GM18517 (cell line): Measurements from ENCODE around the gene ZNF333.
"Not testable (repeated sequence)": the region's sequence is repeated elsewhere in the genome, so short reads cannot be mapped to it uniquely, and the experiment has no call there.

Experiments
- ATAC-seq: cut with Tn5 transposase; IDR thresholded peaks from one replicate; pipeline ENCODE4 v1.9.1; 2021; ENCODE audit warnings: mild to moderate bottlenecking, moderate library complexity; ENCODE audit not compliant: unreplicated experiment

Gene ZNF333

DNA sequence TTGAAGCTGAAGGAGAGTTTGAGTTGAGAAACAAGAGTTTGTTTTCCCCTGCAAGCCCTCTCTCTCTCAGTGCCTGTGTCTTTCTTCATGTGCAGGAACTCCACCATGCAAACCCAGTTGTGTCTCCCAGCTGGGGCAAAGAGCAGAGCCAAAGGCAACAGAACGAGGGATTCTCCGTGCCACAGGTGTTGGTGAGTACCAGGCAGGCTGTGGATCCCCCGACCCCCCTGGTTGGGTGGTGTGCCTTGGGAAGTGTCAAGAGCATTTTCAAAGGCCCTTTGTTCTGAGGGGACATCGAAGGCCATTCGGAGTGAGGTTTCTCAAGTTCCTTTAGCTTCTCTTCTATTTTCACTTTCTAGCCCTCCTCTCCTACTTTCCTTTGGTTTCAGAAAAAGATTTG, 5.6 kb downstream of the ZNF333 start:
- no peak for ATAC-seq

- no peak for ATAC-seq
Measured at GRCh38 chr19:14699641-14700040, 9.8 kb downstream of the ZNF333 start.

- no peak for ATAC-seq
Measured at GRCh38 chr19:14700711-14701375, 11.0 kb downstream of the ZNF333 start.

DNA sequence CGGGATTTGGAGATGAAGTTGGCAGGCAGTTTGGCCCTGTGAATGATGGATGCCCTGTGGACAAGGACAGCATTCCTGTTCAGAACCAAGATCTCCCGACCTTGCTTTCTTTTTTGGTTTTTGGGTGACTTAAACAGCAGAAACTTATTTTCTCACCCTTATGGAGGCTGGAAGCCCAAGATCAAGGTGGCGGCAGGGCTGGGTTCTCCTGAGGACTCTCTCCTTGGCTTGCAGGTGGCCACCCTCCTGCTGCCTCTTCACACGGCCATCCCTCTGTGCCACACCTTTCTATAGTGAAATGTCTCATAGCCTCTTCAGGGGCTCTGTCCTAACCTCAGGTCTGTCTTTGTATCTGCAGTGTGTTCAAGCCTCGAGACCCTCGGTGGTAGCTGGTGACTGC, 14.0 kb downstream of the ZNF333 start:
- no peak for ATAC-seq

DNA sequence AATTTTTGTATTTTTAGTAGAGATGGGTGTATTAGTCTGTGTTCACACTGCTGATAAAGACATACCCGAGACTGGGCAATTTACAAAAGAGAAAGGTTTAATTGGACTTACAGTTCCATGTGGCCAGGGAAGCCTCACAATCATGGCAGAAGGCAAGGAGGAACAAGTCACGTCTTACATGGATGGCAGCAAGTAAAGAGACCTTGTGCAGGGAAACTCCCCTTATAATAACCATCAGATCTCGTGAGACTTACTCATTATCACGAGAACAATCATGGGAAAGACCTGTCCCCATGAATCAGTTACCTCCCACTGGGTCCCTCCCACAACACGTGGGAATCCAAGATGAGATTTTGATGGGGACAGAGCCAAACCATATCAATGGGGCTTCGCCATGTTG, 14.6 kb downstream of the ZNF333 start:
- no peak for ATAC-seq

GRCh38 chr19:14715841-14716240, 26.0 kb downstream of the ZNF333 start:
- ATAC-seq = no peak

DNA sequence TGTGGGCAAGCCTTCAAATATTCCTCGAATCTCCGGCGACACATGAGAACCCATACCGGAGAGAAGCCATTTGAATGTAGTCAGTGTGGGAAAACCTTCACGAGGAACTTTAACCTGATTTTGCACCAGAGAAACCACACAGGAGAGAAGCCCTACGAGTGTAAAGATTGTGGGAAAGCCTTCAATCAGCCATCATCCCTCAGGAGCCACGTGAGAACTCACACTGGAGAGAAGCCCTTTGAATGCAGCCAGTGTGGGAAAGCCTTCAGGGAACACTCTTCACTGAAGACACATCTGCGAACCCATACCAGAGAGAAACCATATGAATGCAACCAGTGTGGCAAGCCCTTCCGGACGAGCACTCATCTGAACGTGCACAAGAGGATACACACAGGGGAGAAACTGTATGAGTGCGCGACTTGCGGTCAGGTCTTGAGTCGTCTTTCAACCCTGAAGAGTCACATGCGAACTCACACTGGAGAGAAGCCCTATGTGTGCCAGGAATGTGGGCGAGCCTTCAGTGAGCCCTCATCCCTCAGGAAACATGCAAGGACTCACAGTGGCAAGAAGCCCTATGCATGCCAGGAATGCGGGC, 28.8 kb downstream of the ZNF333 start:
- ATAC-seq = no peak

- ATAC-seq = no peak
Measured at GRCh38 chr19:14719162-14719561, 29.3 kb downstream of the ZNF333 start.

DNA sequence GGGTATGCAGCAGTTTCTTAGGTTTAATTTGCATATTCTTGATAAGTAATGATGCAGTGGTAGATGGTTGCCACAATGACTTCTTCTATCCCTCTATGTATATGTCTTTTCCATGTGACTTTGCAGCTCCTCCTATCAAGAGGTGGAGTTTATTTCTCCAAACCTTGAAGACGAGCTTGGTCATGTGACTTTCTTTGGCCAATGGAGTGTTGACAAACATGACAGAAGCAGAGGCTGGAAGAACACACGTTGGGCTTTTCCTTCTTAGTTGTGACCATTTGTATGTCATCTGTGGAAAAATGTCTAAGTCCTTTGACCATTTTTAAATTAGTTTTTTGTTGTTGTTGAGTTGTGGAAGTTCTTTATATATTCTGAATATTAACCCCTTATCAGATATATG, 32.3 kb downstream of the ZNF333 start:
- no peak for ATAC-seq

DNA sequence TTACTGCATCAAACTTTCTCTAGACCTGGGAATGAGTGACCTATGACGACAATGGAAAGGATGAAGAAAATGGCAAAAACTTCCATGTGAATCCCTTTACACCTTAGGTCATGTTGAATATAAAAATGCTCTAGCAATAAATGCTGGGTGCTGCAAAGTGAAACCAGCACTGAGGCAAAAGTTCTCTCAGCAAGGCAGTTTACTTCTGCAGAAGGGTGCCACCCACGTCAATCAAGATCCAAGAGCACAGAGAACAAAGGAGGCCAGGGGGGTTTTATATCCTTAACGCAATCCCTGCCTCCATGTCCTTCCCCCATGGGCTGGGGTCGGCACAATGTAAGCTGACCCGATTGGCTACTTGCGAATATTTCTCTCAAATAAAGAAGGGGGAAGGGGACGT, 38.7 kb downstream of the ZNF333 start:
- no peak for ATAC-seq

DNA sequence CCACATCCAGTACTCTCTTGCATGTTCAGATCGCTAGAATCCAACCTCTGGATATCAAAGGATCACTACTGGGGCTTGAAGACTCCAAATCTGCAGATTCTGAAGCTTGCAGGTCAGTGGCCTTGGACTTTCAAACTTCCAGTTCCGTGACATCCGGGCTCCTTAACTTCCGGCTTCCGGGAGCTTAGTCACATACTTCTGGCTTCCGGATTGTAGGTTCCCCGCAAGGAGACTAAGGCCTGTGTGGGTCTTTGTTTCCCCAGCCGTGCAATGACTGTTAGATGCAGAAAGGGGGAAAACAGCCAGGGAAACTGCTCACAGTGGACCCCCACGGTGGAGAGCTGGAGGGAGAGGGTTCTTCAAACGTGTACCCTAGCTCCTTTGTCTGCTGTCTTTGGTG, 41.4 kb downstream of the ZNF333 start:
- ATAC-seq = no peak

DNA sequence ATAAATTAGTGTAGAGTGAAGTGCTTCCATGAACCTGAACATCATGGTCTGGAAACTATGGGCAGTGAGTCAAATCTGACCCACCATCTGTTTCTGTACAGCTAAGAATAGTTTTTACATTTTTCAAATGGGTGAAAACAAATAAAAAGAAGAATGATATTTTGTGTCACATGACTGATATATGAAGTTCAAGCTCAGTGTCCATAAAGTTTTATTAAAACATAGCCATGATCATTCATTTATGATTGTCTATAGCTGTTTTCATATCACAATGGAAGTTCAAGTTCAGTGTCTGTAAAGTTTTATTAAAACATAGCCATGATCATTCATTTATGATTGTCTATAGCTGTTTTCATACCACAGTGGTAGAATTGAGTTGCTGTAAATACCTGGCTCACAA, 42.7 kb downstream of the ZNF333 start:
- no peak for ATAC-seq

GRCh38 chr19:14733574-14733973, 43.7 kb downstream of the ZNF333 start:
- no peak for ATAC-seq

- no peak for ATAC-seq
Measured at GRCh38 chr19:14735915-14736314, 46.1 kb downstream of the ZNF333 start.

DNA sequence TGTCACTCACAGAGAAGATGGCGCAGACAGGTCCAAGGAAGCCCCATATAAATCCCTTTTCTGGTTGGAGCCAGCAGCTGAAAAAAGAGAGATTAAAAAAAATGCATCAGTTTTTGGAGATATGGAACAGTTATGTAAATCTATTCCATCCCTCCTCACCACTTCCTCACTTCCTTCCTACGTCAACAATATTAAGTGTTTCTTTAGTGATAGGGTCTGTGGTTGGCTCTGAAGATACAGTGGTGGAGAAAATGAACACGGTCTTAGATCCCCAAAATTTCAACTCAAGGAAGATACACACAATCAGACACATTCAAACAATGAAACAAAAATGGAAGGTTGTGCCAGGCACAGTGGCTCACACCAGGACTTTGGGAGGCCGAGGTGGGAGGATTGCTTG, 57.0 kb downstream of the ZNF333 start:
- no peak for ATAC-seq

DNA sequence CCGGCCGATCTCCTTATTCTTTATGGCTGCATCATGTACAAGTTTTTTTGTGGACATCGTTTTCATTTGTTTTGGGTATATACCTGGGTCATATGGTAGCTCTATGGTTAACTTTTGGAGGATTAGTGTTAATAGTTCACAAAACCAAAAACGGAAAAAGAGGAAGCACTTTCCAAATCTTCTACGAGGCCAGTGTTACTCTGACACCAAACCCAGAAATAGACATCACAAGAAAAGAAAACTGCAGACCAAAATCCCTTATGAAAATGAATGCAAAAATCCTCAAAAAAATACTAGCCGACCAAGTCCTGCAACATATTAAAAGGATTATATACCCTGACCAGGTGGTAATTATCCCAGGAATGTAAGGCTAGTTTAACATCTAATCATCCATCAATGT, 58.8 kb downstream of the ZNF333 start:
- no peak for ATAC-seq

GRCh38 chr19:14758816-14759215, 69.0 kb downstream of the ZNF333 start:
- ATAC-seq = no peak

GRCh38 chr19:14761607-14762006, 71.8 kb downstream of the ZNF333 start:
- no peak for ATAC-seq

- ATAC-seq = no peak
Measured at GRCh38 chr19:14762111-14762510, 72.3 kb downstream of the ZNF333 start.

DNA sequence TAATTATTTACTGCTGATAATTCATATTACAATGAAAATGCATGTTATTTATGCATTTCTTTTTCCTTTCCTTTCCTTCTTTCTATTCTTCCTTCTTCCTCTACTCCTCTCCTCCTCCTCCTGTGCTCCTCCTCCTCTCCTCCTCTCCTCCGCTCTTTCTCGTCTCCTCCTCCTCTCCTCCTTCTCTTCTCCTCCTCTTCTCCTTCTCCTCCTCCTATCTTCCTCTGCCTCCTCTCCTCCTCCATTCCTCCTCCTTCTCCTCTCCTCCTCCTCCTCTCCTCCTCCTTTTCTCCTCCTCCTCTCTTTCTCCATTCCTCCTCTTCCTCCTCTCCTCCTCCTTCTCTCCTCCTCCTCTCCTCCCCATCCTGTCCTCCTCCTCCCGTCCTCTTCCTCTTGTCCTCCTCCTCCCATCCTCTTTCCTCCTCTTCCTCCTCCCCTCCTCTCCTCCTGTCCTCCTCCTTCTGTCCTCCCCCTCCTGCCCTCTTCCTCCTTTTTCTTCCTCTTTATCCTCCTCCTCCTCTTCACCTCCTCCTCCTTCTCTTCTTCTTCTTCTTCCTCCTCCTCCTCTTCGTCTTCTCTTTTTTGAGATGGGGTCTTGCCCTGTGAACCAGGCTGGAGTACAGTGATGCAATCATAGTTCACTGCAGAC, 73.8 kb downstream of the ZNF333 start:
- no peak for ATAC-seq

- ATAC-seq = no peak
Measured at GRCh38 chr19:14764401-14764800, 74.6 kb downstream of the ZNF333 start.

- ATAC-seq = not testable (repeated sequence)
Measured at GRCh38 chr19:14765403-14765802, 75.6 kb downstream of the ZNF333 start.
